Activated gamma-delta T cell (primary cell): ENCODE data around the gene TLE6.
"Not testable (repeated sequence)": the region's sequence is repeated elsewhere in the genome, so short reads cannot be mapped to it uniquely, and the experiment has no call there.

ENCODE experiments used
- DNase-seq: peaks from one replicate; lab custom pipeline; 2025; lab: John Stamatoyannopoulos, UW

Gene TLE6

GRCh38 chr19:3004522-3004921, 27.2 kb downstream of the TLE6 start:
- no peak for DNase-seq

- DNase-seq = no peak
Measured at GRCh38 chr19:3005345-3005744, 28.0 kb downstream of the TLE6 start.

DNA sequence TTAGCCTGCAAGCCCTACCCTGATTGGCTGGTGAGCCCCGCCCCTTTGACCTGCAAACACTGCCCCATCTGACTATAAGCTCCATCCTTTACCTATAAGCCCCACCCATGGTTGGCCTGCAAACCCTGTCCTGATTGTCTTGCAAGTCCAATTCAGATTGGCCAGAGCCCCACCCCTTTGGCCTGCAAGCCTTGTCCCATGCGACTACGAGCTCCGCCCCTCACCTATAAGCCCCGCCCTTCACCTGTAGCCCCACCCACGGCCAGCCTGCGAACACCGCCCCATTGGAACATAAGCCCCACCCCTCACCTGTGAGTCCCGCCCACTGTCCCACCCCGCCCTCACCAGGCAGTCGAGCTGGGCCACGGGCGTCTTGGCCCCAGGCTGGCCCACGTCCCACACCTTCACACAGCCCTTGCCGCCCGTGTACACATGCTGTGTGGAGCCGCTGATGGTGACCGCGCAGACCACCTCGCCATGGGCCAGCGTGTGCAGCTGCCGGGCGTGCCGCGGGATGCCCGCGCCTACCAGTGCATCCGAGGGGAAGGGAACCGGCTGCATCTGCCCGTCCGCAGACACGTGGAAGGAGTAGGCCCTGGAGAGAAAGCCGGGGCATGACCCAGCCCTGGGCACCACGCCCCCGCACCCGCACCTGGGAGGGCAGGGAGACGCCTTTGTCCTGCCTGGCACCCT, 28.9 kb downstream of the TLE6 start:
- no peak for DNase-seq

DNA sequence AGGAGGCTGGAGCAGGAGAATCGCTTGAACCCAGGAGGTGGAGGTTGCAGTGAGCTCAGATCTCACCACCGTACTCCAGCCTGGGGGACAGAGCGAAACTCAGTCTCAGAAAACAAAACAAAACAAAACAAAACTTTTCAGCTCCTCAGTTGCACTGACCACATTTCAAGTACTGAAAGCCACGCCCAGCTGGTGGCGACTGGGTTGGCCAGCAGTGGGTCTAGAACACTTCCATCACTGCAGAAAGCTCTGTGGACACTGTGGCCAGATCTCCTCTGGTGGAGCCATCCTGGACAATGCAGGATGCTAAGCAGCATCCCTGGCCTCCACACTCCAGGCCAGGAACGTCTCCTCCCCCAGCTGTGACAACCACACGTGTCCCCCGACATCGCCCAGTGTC, 30.6 kb downstream of the TLE6 start:
- DNase-seq = no peak

DNA sequence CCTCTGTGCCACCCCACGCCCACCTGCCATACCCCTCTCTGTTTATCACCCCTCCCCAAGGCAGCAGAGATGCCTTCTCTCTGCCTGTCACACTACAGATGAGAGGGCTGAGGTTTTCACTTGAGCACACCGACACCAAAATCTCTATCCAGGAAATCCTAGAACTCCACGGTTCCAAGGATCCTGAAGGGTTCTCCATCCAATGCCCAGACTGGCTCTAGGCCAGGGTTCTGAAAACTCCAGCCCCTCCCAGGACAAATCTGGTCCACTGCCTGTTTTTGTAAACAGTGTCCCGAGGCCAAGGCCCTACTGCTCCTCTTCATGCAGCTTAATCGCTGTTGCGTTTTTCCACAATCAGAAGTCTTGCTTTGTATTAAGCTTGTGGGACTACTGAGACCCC, 31.6 kb downstream of the TLE6 start:
- DNase-seq = no peak

GRCh38 chr19:3010871-3011270, 33.5 kb downstream of the TLE6 start:
- no peak for DNase-seq

DNA sequence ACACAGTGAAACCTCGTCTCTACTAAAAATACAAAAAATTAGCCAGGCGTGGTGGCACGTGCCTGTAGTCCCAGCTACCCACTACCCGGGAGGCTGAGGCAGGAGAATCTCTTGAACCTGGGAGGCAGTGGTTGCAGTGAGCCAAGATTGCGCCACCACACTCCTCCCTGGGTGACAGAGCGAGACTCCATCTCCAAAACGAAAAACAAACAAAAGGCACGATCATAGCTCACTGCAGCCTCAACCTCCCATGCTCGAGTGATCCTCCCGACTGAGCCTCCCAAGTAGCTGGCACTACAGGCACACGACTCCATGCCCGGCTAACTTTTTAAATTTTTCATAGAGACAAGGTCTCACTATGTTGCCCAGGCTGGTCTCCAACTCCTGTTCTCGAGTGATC, 34.7 kb downstream of the TLE6 start:
- DNase-seq = not testable (repeated sequence)

GRCh38 chr19:3012621-3013262, 35.4 kb downstream of the TLE6 start:
- no peak for DNase-seq

DNA sequence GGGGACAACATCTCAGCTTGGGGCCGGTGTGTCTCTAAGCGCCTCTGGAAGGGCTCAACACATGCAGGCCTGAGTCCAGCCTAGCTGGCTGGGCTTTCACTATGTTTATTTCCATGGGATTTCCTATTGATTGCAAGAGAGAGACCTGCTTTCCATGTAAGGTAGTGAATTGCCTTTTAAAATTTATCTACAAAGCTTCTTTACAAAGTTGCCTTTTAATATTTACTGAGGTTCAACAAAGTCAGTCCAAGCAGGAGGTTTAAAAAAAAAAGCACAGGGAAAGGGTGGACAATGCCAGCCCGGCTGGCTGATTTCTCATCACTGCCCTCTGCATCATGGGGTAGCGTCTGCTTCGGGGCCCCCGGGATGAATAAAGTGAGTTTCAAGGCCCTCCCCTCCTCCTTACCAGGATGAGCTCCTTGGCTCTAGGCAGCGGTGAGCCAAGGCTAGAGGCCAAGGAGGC, 35.9 kb downstream of the TLE6 start:
- no peak for DNase-seq

DNA sequence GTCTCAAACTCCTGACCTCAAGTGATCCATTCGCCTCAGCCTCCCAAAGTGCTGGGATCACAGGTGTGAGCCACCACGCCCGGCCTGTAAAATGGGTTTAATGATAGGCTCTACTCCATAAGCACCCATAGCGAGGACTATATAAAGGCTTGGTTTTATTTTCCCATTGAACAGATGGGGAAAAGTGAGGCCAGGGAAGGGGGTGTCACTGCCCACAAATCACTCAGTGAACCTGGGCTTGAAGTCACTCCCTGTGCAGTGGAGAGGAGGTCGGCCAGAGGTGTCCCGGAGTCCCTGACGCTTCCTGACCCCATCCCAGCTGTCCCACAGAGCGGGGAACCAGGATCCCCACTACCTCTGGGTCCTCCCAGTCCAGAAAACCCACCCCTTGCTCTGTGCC, 36.8 kb downstream of the TLE6 start:
- DNase-seq = no peak

DNA sequence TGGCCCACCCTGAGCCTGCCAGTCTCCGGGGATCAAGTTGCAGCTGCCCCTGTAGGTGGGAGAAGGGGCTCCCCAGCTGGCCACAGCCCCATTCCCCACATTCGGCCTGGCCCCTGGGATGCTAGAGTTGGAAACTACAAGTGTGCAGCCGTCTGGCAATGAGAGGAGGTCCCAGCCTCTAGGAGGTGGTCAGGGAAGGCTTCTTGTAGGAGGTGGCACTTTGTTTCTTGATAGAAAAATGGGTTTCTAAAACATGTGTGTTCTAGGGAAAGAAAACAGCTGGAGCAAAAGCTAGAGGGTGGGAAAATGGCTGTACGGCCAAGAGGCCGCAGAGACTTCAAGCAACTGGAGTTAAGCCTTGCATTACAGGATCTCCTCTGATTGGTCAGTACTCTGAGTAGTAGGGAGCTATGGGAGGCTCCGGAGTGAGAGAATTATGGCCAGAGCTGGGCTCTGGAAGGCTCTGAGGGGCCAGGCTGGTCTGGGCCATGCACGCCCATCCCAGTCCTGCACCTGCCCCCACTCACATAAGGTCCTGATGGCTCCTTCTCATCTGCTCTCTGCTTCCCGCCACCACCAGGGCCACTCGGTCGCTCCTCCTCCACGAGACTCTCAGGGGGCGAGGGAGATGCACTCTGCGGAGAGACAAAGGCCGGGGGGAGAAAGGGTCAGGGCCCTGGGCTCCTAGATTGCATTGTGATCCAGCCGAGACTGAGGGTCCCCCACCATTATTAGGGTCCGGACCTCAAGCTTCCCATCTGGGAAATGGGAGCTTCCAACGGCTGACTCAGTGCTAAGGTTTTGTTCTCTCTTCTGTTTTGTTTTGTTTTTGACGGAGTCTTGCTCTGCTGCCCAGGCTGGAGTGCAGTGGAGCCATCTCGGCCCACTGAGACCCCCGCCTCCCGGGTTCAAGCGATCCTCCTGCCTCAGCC, 38.0 kb downstream of the TLE6 start:
- DNase-seq = no peak

- no peak for DNase-seq
Measured at GRCh38 chr19:3017923-3018322, 40.6 kb downstream of the TLE6 start.

DNA sequence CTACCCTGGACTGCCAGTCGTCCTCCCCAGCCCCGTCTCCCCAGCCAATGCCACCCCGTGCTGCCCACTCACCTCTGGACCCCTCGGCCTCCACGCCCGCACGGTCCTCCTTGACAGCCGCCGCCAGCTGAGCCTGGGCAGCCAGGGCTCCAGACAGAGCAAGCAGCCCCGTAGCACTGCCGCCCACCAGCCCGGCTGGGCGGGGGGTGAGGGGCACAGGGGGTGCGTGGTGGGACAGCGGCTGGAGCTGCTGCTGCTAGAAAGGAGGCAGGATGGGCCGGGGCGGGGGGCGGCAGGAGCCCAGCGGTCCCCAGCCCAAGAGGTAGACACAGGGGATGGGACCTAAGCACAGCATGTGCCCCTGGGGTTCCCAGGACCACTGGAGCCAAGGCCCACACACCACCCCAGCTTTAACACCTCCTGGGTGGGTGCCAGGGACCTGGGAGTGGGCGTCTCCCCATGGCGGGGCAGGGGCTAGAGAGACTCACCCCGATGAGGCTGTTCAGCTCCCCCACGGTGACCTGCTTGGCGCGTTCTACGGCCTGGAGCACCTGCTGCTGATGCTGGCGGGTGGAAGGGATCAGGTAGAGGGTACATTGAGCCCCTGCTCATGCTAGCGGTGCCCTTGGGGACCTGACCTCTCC, 42.0 kb downstream of the TLE6 start:
- DNase-seq = no peak

DNA sequence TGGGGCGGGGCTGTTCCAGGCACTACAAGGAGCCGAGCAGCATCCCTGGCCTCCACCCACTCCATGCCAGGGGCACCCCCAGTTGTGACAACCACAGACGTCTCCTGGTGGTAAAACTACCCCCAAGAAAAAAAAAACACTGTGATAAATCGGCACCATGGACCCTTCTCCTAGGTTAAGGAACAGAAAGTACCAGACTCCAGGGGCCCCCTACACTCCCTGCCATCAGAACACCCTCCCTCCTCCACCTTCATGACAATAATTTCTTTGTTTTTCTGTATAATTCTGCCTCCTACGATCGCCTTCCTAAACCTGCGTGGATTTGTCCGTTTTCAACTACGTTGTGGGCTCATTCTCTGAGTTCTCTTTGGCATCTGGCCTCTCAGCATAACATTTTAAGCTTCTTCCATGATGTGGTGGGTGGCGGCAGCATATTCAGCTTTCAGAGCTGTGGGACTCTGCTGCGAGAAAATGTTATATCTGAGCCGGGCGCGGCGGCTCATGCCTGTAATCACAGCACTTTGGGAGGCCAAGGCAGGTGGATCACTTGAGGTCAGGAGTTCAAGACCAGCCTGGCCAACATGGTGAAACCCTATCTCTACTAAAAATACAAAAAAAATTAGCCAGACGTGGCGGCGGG, 43.1 kb downstream of the TLE6 start:
- DNase-seq = no peak

- no peak for DNase-seq
Measured at GRCh38 chr19:3024509-3024869, 47.1 kb downstream of the TLE6 start.

DNA sequence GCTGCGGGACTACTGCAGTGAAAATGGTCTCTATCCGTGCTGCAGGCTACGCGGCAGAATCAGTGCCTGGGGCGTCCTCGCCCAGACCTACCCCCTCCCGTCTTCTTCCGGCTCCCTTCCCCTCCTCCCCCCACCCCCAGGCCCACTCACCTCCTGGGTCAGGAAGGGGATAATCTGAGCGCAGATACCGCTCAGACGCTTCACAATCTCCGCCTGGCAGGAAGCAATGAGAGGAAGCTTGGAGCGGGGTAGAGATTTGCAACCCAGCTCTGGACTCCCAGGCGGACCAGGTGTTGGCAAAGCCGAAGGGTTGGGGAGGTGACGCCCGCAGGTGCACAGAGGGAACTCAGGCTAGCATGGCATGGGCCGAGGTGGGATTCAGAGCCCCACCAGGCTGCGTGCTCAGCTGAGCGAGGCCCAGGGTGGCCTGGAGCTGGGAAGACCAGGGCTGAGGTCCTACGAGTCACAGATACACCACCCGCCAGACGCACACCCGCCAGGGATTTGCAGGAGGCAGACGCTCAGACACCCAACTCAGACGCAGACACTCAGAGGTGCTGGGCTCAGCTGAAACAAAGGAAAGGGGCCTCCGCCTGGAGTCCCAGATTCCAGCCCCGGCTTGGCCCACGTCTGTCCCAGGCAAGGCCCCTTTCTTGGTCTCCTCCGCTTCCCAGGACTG, 47.6 kb downstream of the TLE6 start:
- no peak for DNase-seq

- DNase-seq = no peak
Measured at GRCh38 chr19:3025549-3025886, 48.2 kb downstream of the TLE6 start.

GRCh38 chr19:3026768-3027167, 49.4 kb downstream of the TLE6 start:
- DNase-seq = no peak

DNA sequence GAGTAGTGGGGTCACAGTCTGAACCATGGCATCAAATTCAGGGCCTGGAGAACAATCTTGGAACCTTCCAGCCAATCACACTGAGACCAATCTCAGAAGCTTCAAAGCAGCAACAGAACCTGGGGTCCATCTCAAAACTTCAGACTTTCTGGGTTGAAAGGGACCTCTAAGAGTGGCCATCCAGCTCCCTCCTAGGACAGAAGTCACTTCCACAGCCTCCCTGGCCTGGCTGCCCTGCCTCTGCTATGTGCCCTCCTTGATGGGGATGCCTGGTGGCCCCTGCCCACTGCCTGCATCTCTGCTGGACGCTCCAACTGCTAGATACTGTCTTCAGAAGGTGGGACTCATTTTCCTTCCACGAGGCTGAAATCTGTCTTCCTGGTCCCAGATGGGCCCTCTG, 49.9 kb downstream of the TLE6 start:
- no peak for DNase-seq

DNA sequence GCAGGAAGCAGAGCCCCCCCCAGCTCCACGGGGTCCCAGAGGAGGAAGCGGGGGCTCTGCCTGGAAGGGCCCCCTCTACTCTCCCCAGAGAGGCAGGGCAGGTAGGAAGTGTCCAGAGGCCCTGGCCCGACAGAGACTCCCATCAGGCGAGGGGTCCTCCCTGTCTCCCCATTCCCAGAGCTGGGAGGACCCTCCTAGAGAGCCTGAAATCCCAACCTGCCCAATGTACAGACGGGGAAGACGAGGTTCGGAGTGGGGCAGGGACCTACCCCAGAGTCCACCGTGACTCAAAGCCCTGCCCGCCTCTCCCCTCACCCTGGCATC, 50.6 kb downstream of the TLE6 start:
- DNase-seq = no peak

DNA sequence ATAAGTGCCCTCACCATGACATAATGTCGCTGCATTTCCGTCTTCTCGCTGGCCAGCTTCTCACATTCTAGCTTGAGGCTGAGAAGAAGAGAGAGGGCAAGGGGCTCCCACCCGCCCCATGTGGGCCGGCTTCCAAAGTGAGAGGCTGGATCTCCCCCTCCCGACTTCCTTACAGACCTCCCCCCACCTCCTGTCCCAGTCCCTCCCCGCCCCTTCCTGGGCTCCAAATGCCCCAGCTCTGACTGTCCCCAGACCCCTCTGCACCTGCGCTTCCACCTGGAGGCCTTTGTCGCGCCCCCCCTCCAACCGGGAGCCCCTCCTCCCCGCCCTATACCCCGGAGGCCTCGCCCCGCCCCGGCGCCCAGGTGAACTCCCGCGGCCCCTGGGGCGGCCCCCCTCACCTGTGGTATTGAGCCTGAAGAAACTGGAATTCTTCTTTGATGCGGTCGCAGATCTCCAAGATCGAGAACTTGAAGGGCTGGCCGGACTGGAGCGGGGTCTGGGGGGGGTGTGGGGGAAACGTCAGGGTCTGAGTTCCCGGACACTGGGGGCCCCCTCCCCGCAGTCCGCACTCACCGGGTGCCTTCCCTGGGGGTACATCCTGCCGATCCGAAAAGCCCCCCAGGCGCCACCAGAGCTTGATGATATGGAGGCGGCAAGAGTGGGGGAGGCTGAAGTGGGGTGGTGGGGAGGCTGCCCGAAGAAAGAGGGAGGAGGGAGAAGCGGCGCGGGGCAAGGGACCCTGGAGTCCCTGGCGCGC, 51.1 kb downstream of the TLE6 start:
- no peak for DNase-seq
